Endothelial cell of umbilical vein (primary cell): ENCODE measurements around the gene TMEM254. TPM values are rescaled to one million over a fixed set of nuclear protein-coding genes. Genes with fewer than 3 reads are reported as not detected.

Experiments used
- BruUV-seq: library from RNA; stranded (reverse); fragments of 400-500 nt; replicated peaks from 2 replicates; lab custom pipeline; 2021; lab: Mats Ljungman, UMichigan
- CTCF ChIA-PET: fragments of 300-600, 350-600 bp; sonication (Branson Sonifier 250); formaldehyde crosslinking; loops from one replicate; lab custom pipeline; 2021; ENCODE audit warnings: antibody characterized with exemption, inconsistent platforms; lab: Charles Lee
- POLR2A ChIA-PET: fragments of 300-600, 350-600 bp; sonication (Branson Sonifier 250); formaldehyde crosslinking; loops from one replicate; lab custom pipeline; 2021; ENCODE audit warnings: antibody characterized with exemption, inconsistent platforms; lab: Charles Lee
- DNase-seq: peaks from one replicate; pipeline ENCODE4 v3.0.0-alpha.2; 2011; ENCODE audit warnings: low read depth, low spot score
- FAIRE-seq: peaks from 2 replicates; lab custom pipeline; 2011; peaks lifted over from hg19 to GRCh38; lab: Jason Lieb, UNC
- H2AFZ ChIP-seq: 2 replicates; pipeline ENCODE4 v1.6.0; 2012; ENCODE audit warnings: low read depth, low read length, control low read depth, inconsistent platforms
- H3K27ac ChIP-seq: 2 replicates; pipeline ENCODE4 v1.5.1; 2011; ENCODE audit warnings: low read depth, mild to moderate bottlenecking, control low read depth, low read length, moderate library complexity; ENCODE audit not compliant: insufficient read depth
- H3K27me3 ChIP-seq, 2 experiments: 2 replicates each; pipeline versions ENCODE4 v1.6.0 to v1.6.1; 2011; ENCODE audit warnings: low read length in 2 of 2, mixed read lengths in 1 of 2; ENCODE audit not compliant: control insufficient read depth in 2 of 2, insufficient read depth in 2 of 2
- H3K36me3 ChIP-seq, 2 experiments: 2 replicates in 1 of 2; 3 replicates in 1 of 2; pipeline ENCODE4 v1.5.1; 2011; ENCODE audit warnings: low read length in 2 of 2, mild to moderate bottlenecking in 1 of 2, moderate library complexity in 1 of 2; ENCODE audit not compliant: control insufficient read depth in 2 of 2, insufficient read depth in 2 of 2; ENCODE audit errors: extremely low read depth in 1 of 2
- H3K4me1 ChIP-seq: 3 replicates; pipeline ENCODE4 v1.5.1; 2011; ENCODE audit warnings: mild to moderate bottlenecking, low read length; ENCODE audit not compliant: control insufficient read depth, insufficient read depth; ENCODE audit errors: extremely low read depth
- H3K4me2 ChIP-seq: 2 replicates; pipeline ENCODE4 v1.6.1; 2011; ENCODE audit warnings: low read length, control low read depth, mixed read lengths; ENCODE audit not compliant: insufficient read depth
- H3K4me3 ChIP-seq, 3 experiments: fragments of 200-600 bp in 1 of 3; sonication (generic), shearing (Covaris generic) in 1 of 3; replicated peaks in 1 of 3; 2 replicates each; pipeline ENCODE4 v1.5.1; 2011 to 2016; ENCODE audit warnings: control low read depth in 3 of 3, low read length in 3 of 3, mild to moderate bottlenecking in 2 of 3, inconsistent platforms in 1 of 3, low read depth in 1 of 3, moderate library complexity in 1 of 3; ENCODE audit not compliant: insufficient read depth in 1 of 3
- H3K79me2 ChIP-seq: 2 replicates; pipeline ENCODE4 v1.6.0; 2012; ENCODE audit warnings: low read length, inconsistent platforms; ENCODE audit not compliant: control insufficient read depth, insufficient read depth
- H3K9ac ChIP-seq: replicated peaks from 2 replicates; pipeline ENCODE3; 2011; ENCODE audit warnings: low read length, control low read depth; ENCODE audit not compliant: insufficient read depth; ENCODE audit errors: extremely low read depth
- H3K9me1 ChIP-seq: replicated peaks from 3 replicates; pipeline ENCODE4 v1.6.0; 2011; ENCODE audit warnings: mild to moderate bottlenecking, low read length; ENCODE audit not compliant: control insufficient read depth, insufficient read depth; ENCODE audit errors: extremely low read depth
- H3K9me3 ChIP-seq: replicated peaks from 2 replicates; pipeline ENCODE4 v1.5.1; 2012; ENCODE audit warnings: low read length, inconsistent platforms; ENCODE audit not compliant: control insufficient read depth, insufficient read depth
- H4K20me1 ChIP-seq: replicated peaks from 2 replicates; pipeline ENCODE3; 2011; ENCODE audit warnings: mild to moderate bottlenecking, low read length; ENCODE audit not compliant: control insufficient read depth, insufficient read depth; ENCODE audit errors: extremely low read depth
- EZH2 ChIP-seq: IDR thresholded peaks from 2 replicates; pipeline ENCODE4 v1.6.1; 2012; ENCODE audit warnings: borderline replicate concordance, low read depth, mild to moderate bottlenecking, moderate library complexity, low read length, inconsistent platforms; ENCODE audit not compliant: severe bottlenecking
- FOS ChIP-seq: IDR thresholded peaks from 2 replicates; pipeline ENCODE4 v1.6.1; 2011; ENCODE audit warnings: mild to moderate bottlenecking, low read length, moderate library complexity, borderline replicate concordance; ENCODE audit not compliant: insufficient read depth
- GATA2 ChIP-seq: IDR thresholded peaks from 2 replicates; pipeline ENCODE4 v1.7.0; 2011; ENCODE audit warnings: low read depth, mild to moderate bottlenecking, moderate library complexity, mixed read lengths, low read length; ENCODE audit not compliant: insufficient read length, insufficient read depth
- JUN ChIP-seq: IDR thresholded peaks from 2 replicates; pipeline ENCODE4 v1.6.1; 2011; ENCODE audit warnings: borderline replicate concordance, low read depth; ENCODE audit not compliant: insufficient read length, insufficient read depth
- MYC ChIP-seq: IDR thresholded peaks from one replicate; pipeline ENCODE4 v1.6.1; 2011; ENCODE audit warnings: mild to moderate bottlenecking, low read depth, low read length
- POLR2A ChIP-seq: IDR thresholded peaks from 2 replicates; pipeline ENCODE4 v1.6.1; 2012; ENCODE audit warnings: low read depth, mild to moderate bottlenecking, control low read depth, low read length
- POLR2AphosphoS5 ChIP-seq: IDR thresholded peaks from 2 replicates; pipeline ENCODE4 v1.6.1; 2012; ENCODE audit warnings: low read depth, mild to moderate bottlenecking, control low read depth, low read length, moderate library complexity; ENCODE audit not compliant: insufficient read depth
- dilution Hi-C: fragments of 300-500 bp; cut with MboI; formaldehyde crosslinking; loops from one replicate; pipeline ENCODE4 v1.15.0; 2019; ENCODE audit warnings: low sequenced_read_pairs; ENCODE audit not compliant: extremely low pct_ligation_motif_present
- intact Hi-C: fragments of 100-400 bp; cut with micrococcal nuclease; formaldehyde crosslinking; loops from one replicate; pipeline ENCODE4 v1.10.0; 2022
- polyA plus RNA-seq, 4 experiments: library from polyadenylated mRNA; depleted of rRNA in 3 of 4; stranded (reverse) in 3 of 4; unstranded in 1 of 4; fragments of >200 nt; gene quantifications; 2 replicates each; pipeline versions ENCODE4 v1.2.1 to v1.2.3, GENCODE V29; 2011 to 2012; ENCODE audit warnings: missing spikeins in 1 of 4
- total RNA-seq: library from RNA; stranded (reverse); gene quantifications from 2 replicates; pipeline ENCODE4 v1.2.3, GENCODE V29; 2021
- TF ChIP-seq, protein P1 (sequence below): IDR thresholded peaks from 2 replicates; pipeline ENCODE4 v1.6.1; 2011; ENCODE audit not compliant: insufficient read depth, insufficient read length
- TF ChIP-seq, protein P2 (sequence below), 2 donors: IDR thresholded peaks; 1 replicate in 1 of 2; 2 replicates in 1 of 2; pipeline ENCODE4 v1.5.1; 2011; ENCODE audit warnings: low read length in 2 of 2, mild to moderate bottlenecking in 2 of 2, moderate library complexity in 2 of 2, control low read depth in 1 of 2, inconsistent platforms in 1 of 2, low read depth in 1 of 2; ENCODE audit not compliant: insufficient read depth in 1 of 2; ENCODE audit errors: extremely low read depth in 1 of 2

The TMEM254 gene
- total and polyA plus RNA-seq, 2 donors (not counting 3 experiments of a cell fraction or from before 2014, with no cell fraction given) = 10.1 to 13.4 TPM

DNA sequence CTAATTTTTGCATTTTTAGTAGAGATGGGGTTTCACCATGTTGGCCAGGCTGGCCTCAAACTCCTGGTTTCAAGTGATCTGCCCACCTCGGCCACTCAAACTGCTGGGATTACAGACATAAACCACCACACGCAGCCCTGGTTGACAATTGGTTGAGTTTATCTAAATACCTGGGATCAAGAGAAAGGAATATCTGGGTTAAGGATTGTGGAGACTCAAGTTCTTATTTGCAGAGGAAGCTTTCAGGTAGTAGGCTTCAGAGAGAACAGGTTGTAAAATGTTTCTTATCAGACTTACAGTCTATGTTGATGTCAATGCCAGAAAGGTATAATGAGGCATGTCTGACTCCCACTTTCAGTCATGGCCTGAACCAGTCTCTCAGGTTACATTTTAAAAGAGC is 5.9 kb upstream of the TMEM254 start:
- H3K36me3 ChIP-seq = no peaks in the 10 kb centered on the region
- no TSS peak for BruUV-seq
- H3K9ac ChIP-seq = no peak overlapping the region
- POLR2A ChIA-PET = no interaction called here
- DNase-seq (no peak), FAIRE-seq (no peak)
- H3K4me2 ChIP-seq = no peak overlapping the region
- CTCF ChIA-PET = interaction anchor here (3.8 kb wide), 1 partner anchor 14 kb away, joined by 20 read pairs; no protein-coding TSS in a partner anchor
- no peaks in the 10 kb centered on the region for H3K79me2 ChIP-seq
- H3K4me1 ChIP-seq = no peaks in the 10 kb centered on the region
- H3K27me3 ChIP-seq = no peaks in the 10 kb centered on the region
- dilution Hi-C loops (no loop called here), intact Hi-C loops (no loop called here)
- no peak overlapping the region for H3K4me3 ChIP-seq
- TF ChIP-seq, protein P1, sequence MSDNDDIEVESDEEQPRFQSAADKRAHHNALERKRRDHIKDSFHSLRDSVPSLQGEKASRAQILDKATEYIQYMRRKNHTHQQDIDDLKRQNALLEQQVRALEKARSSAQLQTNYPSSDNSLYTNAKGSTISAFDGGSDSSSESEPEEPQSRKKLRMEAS = no peak
- TF ChIP-seq GATA2 = no peak
- no peak for TF ChIP-seq JUN
- TF ChIP-seq POLR2AphosphoS5 = no peak
- TF ChIP-seq POLR2A = no peak
- TF ChIP-seq MYC = no peak
- TF ChIP-seq, protein P2, sequence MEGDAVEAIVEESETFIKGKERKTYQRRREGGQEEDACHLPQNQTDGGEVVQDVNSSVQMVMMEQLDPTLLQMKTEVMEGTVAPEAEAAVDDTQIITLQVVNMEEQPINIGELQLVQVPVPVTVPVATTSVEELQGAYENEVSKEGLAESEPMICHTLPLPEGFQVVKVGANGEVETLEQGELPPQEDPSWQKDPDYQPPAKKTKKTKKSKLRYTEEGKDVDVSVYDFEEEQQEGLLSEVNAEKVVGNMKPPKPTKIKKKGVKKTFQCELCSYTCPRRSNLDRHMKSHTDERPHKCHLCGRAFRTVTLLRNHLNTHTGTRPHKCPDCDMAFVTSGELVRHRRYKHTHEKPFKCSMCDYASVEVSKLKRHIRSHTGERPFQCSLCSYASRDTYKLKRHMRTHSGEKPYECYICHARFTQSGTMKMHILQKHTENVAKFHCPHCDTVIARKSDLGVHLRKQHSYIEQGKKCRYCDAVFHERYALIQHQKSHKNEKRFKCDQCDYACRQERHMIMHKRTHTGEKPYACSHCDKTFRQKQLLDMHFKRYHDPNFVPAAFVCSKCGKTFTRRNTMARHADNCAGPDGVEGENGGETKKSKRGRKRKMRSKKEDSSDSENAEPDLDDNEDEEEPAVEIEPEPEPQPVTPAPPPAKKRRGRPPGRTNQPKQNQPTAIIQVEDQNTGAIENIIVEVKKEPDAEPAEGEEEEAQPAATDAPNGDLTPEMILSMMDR (IDR thresholded peaks at IDR 0.05; ENCODE audit: extremely low read depth in 1 of 2, insufficient read depth in 1 of 2, low read depth in 1 of 2, low read length in 2 of 2) = no peak
- no peak for TF ChIP-seq FOS
- TF ChIP-seq EZH2 = no peak
- H3K9me1 ChIP-seq = no peaks in the 10 kb centered on the region
- no peak overlapping the region for H3K27ac ChIP-seq
- H2AFZ ChIP-seq = no peak overlapping the region
- H4K20me1 ChIP-seq = no peaks in the 10 kb centered on the region
- no peaks in the 10 kb centered on the region for H3K9me3 ChIP-seq
